Measurements from ENCODE around the gene IL4I1.

The IL4I1 gene

GRCh38 chr19:49937750-49938381 is 41.2 kb upstream of the IL4I1 start:
- Histone ChIP-seq H3K27ac (no peak overlapping the region), H3K4me3 (ENCODE audit: low read depth, low read length) (peak overlapping the region; percentile 45), H3K36me3 (no peaks in the 10 kb centered on the region), H3K27me3 (ENCODE audit: insufficient read depth, low read depth, severe bottlenecking) (no peaks in the 10 kb centered on the region), H3K9me3 (ENCODE audit: severe bottlenecking) (no peaks in the 10 kb centered on the region)
- DNase-seq = peak; percentile 77
- TF ChIP-seq CTCF (IDR thresholded peaks at IDR 0.05; ENCODE audit: low read depth, low read length) = peak; percentile 87

GRCh38 chr19:49936549-49936948 is 39.9 kb upstream of the IL4I1 start:
- TF ChIP-seq CTCF (IDR thresholded peaks at IDR 0.05; ENCODE audit: low read depth, low read length) = no peak
- no peaks in the 10 kb centered on the region for H3K9me3 ChIP-seq (ENCODE audit: severe bottlenecking)
- no peaks in the 10 kb centered on the region for H3K27me3 ChIP-seq (ENCODE audit: insufficient read depth, low read depth, severe bottlenecking)
- no peak overlapping the region for H3K27ac ChIP-seq
- H3K36me3 ChIP-seq = no peaks in the 10 kb centered on the region; the same call in 1 of the 2 replicates
- no peak overlapping the region for H3K4me3 ChIP-seq (ENCODE audit: low read depth, low read length)
- no peak for DNase-seq

- Histone ChIP-seq H3K27ac (no peak overlapping the region), H3K4me3 (ENCODE audit: low read depth, low read length) (no peak overlapping the region), H3K9me3 (ENCODE audit: severe bottlenecking) (no peaks in the 10 kb centered on the region), H3K27me3 (ENCODE audit: insufficient read depth, low read depth, severe bottlenecking) (no peaks in the 10 kb centered on the region), H3K36me3 (peaks cover 6% of the 10 kb centered on the region)
- TF ChIP-seq CTCF (IDR thresholded peaks at IDR 0.05; ENCODE audit: low read depth, low read length) = no peak
- no peak for DNase-seq
Observed at GRCh38 chr19:49933643-49934042, 37.0 kb upstream of the IL4I1 start.

- no peak overlapping the region for H3K27ac ChIP-seq
- TF ChIP-seq CTCF (IDR thresholded peaks at IDR 0.05; ENCODE audit: low read depth, low read length) = no peak
- peaks cover 16% of the 10 kb centered on the region for H3K36me3 ChIP-seq
Observed at GRCh38 chr19:49932731-49933131, 36.0 kb upstream of the IL4I1 start.

GRCh38 chr19:49932041-49932451 is 35.4 kb upstream of the IL4I1 start:
- H3K27me3 ChIP-seq (ENCODE audit: insufficient read depth, low read depth, severe bottlenecking) = no peaks in the 10 kb centered on the region
- H3K4me3 ChIP-seq (ENCODE audit: low read depth, low read length) = no peak overlapping the region
- TF ChIP-seq CTCF (IDR thresholded peaks at IDR 0.05; ENCODE audit: low read depth, low read length) = no peak
- no peaks in the 10 kb centered on the region for H3K9me3 ChIP-seq (ENCODE audit: severe bottlenecking)
- H3K27ac ChIP-seq = no peak overlapping the region
- no peak for DNase-seq
- peaks cover 22% of the 10 kb centered on the region for H3K36me3 ChIP-seq

More at GRCh38 chr19:49932731-49933131, 36.0 kb upstream of the IL4I1 start:
- DNase-seq = no peak
- no peaks in the 10 kb centered on the region for H3K27me3 ChIP-seq (ENCODE audit: insufficient read depth, low read depth, severe bottlenecking)
- no peaks in the 10 kb centered on the region for H3K9me3 ChIP-seq (ENCODE audit: severe bottlenecking)
- H3K4me3 ChIP-seq (ENCODE audit: low read depth, low read length) = no peak overlapping the region
